NCI-H510A treated with DMSO at 0.1 percent for 48 hours (cell line): Measurements from ENCODE around the gene OPHN1.
"Not testable (repeated sequence)": the region's sequence is repeated elsewhere in the genome, so short reads cannot be mapped to it uniquely, and the experiment has no call there.

ENCODE experiments used
- DNase-seq: peaks from one replicate; lab custom pipeline; 2025; lab: John Stamatoyannopoulos, UW

The OPHN1 gene

GRCh38 chrX:68163441-68163840 is 269.9 kb downstream of the OPHN1 start:
- no peak for DNase-seq

- no peak for DNase-seq
Observed at GRCh38 chrX:68147848-68148247, 285.4 kb downstream of the OPHN1 start.

GRCh38 chrX:68146054-68146453 is 287.2 kb downstream of the OPHN1 start:
- peak; percentile 11 for DNase-seq

GRCh38 chrX:68139791-68140190 is 293.5 kb downstream of the OPHN1 start:
- no peak for DNase-seq

- DNase-seq: no peak
Observed at GRCh38 chrX:68133181-68133580, 300.1 kb downstream of the OPHN1 start.

GRCh38 chrX:68132749-68133148 is 300.5 kb downstream of the OPHN1 start:
- no peak for DNase-seq

GRCh38 chrX:68121835-68122234 is 311.5 kb downstream of the OPHN1 start:
- no peak for DNase-seq

- DNase-seq: no peak
Observed at GRCh38 chrX:68121371-68121770, 311.9 kb downstream of the OPHN1 start.

- no peak for DNase-seq
Observed at GRCh38 chrX:68115371-68115770, 317.9 kb downstream of the OPHN1 start.

- DNase-seq: no peak
Observed at GRCh38 chrX:68114573-68115129, 318.6 kb downstream of the OPHN1 start.

GRCh38 chrX:68113837-68114572 is 319.3 kb downstream of the OPHN1 start:
- no peak for DNase-seq

- no peak for DNase-seq
Observed at GRCh38 chrX:68112321-68112720, 321.0 kb downstream of the OPHN1 start.

- DNase-seq: no peak
Observed at GRCh38 chrX:68109162-68109561, 324.1 kb downstream of the OPHN1 start.

GRCh38 chrX:68098431-68098830 is 334.9 kb downstream of the OPHN1 start:
- DNase-seq: no peak

- DNase-seq: peak; percentile 1
Observed at GRCh38 chrX:68090266-68090665, 343.0 kb downstream of the OPHN1 start.

GRCh38 chrX:68087526-68087925 is 345.8 kb downstream of the OPHN1 start:
- no peak for DNase-seq

GRCh38 chrX:68086709-68087108 is 346.6 kb downstream of the OPHN1 start:
- DNase-seq: no peak

- DNase-seq: no peak
Observed at GRCh38 chrX:68084765-68085164, 348.5 kb downstream of the OPHN1 start.

- no peak for DNase-seq
Observed at GRCh38 chrX:68083510-68083909, 349.8 kb downstream of the OPHN1 start.

- no peak for DNase-seq
Observed at GRCh38 chrX:68079961-68080360, 353.3 kb downstream of the OPHN1 start.

GRCh38 chrX:68078801-68079200 is 354.5 kb downstream of the OPHN1 start:
- DNase-seq: not testable (repeated sequence)

- no peak for DNase-seq
Observed at GRCh38 chrX:68077378-68077777, 355.9 kb downstream of the OPHN1 start.

GRCh38 chrX:68072041-68072440 is 361.3 kb downstream of the OPHN1 start:
- no peak for DNase-seq

GRCh38 chrX:68070119-68070518 is 363.2 kb downstream of the OPHN1 start:
- not testable (repeated sequence) for DNase-seq
